Measurements from ENCODE around the gene CLCN4. TPM values are rescaled to one million over a fixed set of nuclear protein-coding genes. Genes with fewer than 3 reads are reported as not detected.

The CLCN4 gene
- polyA plus RNA-seq, 1 of the 3 experiments (the other 2 are of a cell fraction), result 1.1 TPM

DNA sequence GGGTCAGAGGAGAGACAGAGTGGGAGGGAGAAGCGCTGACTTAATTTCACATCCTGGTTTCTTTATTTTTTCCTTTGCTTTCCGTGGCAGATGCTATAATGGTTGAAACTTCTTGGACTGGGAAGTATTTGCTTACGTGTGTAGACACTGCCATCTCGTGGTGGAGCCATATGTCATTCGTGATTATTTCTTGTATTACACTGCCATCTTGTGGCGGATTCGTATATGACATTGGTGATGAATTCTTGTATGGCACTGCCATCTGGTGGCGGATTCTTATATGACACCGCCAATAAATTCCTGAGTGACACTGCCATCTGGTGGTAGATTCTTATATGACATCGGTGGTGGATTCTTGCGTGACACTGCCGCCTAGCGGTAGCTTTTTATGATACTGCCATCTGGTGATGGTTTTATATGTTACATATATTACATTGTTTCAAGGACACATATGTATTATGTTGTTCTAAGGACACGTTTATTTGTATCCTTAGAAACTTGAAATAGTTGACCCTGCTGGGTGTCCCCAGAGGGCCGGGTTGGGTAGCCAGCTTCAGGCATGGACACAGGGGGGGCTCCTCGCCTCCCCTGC is 37.3 kb upstream of the CLCN4 start:
- WGBS (ENCODE audit: low lambda C conversion rate), result 18% methylated on average over 16 of the region's 16 CpGs
- Histone ChIP-seq H3K9me2 (no peaks in the 10 kb centered on the region), H2AFZ (ENCODE audit: low read depth) (no peak overlapping the region), H3K9me3 (peaks cover 8% of the 10 kb centered on the region; the same call in 1 of the 2 replicates), H3K4me3 (ENCODE audit: low read depth in 2 of 2, low read length in 1 of 2) (no peak overlapping the region; a peak in 1 of 4 replicates), H3K27me3 (ENCODE audit: insufficient read depth) (no peaks in the 10 kb centered on the region), H3K27ac (ENCODE audit: low read depth in 2 of 2, low read length in 1 of 2) (no peak overlapping the region), H3F3A (replicated peaks; ENCODE audit: insufficient read depth) (peaks cover 14% of the 10 kb centered on the region), H3K36me3 (replicated peaks in 1 of 2; ENCODE audit: control insufficient read depth in 1 of 2, insufficient read depth in 2 of 2, low read length in 1 of 2) (peaks cover 0 to 29% of the 10 kb centered on the region in 2 experiments), H3K79me2 (ENCODE audit: insufficient read depth) (no peaks in the 10 kb centered on the region), H3K9ac (no peak overlapping the region), H4K20me1 (ENCODE audit: insufficient read depth) (peaks cover 3% of the 10 kb centered on the region; the same call in 1 of the 2 replicates), H3K4me2 (no peak overlapping the region), H3K4me1 (ENCODE audit: control insufficient read depth in 1 of 2, insufficient read depth in 2 of 2, low read depth in 1 of 2, low read length in 1 of 2) (no peaks in the 10 kb centered on the region)
- peak; percentile 76 for DNase-seq
- CTCF ChIA-PET, result interaction anchor here (0.6 to 3.9 kb wide), 71 partner anchors 9 to 1381 kb away, joined by 3 to 45 read pairs (median 4); partner anchors contain the start of gene CLCN4
- TF ChIP-seq RFX5 (IDR thresholded peaks at IDR 0.05; ENCODE audit: low read length) (peak; percentile 76; the same call in 1 of the 2 replicates), TCF12 (IDR thresholded peaks at IDR 0.05) (peak; percentile 64; the same call in 1 of the 2 replicates), GABPA (IDR thresholded peaks at IDR 0.05; ENCODE audit: low read depth) (no peak), RCOR1 (IDR thresholded peaks at IDR 0.05; ENCODE audit: low read length) (peak; percentile 27; the same call in 1 of the 2 replicates), JUND (IDR thresholded peaks at IDR 0.05) (no peak), RXRA (IDR thresholded peaks at IDR 0.05; ENCODE audit: borderline replicate concordance, low read depth) (no peak), FOXJ3 (CRISPR knock-in tag; IDR thresholded peaks at IDR 0.05) (no peak), SMC3 (IDR thresholded peaks at IDR 0.05; ENCODE audit: low read depth, low read length) (peak; percentile 99), MXI1 (IDR thresholded peaks at IDR 0.05; ENCODE audit: low read depth, low read length) (no peak), RAD21 (IDR thresholded peaks at IDR 0.05; ENCODE audit: low read length) (peak; percentile 97), MAX (IDR thresholded peaks at IDR 0.05; ENCODE audit: low read depth) (0 out of 2 replicates have a peak, but pooled peaks have one; percentile 32), GATA2 (CRISPR knock-in tag; IDR thresholded peaks at IDR 0.05) (no peak), YY1 (IDR thresholded peaks at IDR 0.05; ENCODE audit: low read depth) (peak; percentile 45; the same call in 1 of the 2 replicates), CHD2 (IDR thresholded peaks at IDR 0.05; ENCODE audit: low read length, partially characterized antibody) (peak; percentile 60), ELF1 (IDR thresholded peaks at IDR 0.05) (no peak), EP300 (IDR thresholded peaks at IDR 0.05; ENCODE audit: borderline replicate concordance in 1 of 2, low read depth in 1 of 2, low read length in 1 of 2) (peak in 1 of 2 experiments; percentile 42; a peak in 1 of 4 replicates), FOXM1 (IDR thresholded peaks at IDR 0.05; ENCODE audit: low read depth) (no peak), USF2 (IDR thresholded peaks at IDR 0.05; ENCODE audit: borderline replicate concordance, low read depth, low read length) (no peak), NRF1 (IDR thresholded peaks at IDR 0.05; ENCODE audit: low read depth, low read length) (peak; percentile 26; the same call in 1 of the 2 replicates), POLR2AphosphoS5 (IDR thresholded peaks at IDR 0.05; ENCODE audit: low read depth, low read length) (peak; percentile 30; the same call in 1 of the 2 replicates), NFIC (IDR thresholded peaks at IDR 0.05; ENCODE audit: borderline replicate concordance) (no peak; the same call in 1 of the 2 replicates)
- TF ChIP-seq, protein P1, sequence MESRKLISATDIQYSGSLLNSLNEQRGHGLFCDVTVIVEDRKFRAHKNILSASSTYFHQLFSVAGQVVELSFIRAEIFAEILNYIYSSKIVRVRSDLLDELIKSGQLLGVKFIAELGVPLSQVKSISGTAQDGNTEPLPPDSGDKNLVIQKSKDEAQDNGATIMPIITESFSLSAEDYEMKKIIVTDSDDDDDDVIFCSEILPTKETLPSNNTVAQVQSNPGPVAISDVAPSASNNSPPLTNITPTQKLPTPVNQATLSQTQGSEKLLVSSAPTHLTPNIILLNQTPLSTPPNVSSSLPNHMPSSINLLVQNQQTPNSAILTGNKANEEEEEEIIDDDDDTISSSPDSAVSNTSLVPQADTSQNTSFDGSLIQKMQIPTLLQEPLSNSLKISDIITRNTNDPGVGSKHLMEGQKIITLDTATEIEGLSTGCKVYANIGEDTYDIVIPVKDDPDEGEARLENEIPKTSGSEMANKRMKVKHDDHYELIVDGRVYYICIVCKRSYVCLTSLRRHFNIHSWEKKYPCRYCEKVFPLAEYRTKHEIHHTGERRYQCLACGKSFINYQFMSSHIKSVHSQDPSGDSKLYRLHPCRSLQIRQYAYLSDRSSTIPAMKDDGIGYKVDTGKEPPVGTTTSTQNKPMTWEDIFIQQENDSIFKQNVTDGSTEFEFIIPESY (IDR thresholded peaks at IDR 0.05; ENCODE audit: borderline replicate concordance, low read depth), result peak; percentile 90
- TF ChIP-seq, protein P2, sequence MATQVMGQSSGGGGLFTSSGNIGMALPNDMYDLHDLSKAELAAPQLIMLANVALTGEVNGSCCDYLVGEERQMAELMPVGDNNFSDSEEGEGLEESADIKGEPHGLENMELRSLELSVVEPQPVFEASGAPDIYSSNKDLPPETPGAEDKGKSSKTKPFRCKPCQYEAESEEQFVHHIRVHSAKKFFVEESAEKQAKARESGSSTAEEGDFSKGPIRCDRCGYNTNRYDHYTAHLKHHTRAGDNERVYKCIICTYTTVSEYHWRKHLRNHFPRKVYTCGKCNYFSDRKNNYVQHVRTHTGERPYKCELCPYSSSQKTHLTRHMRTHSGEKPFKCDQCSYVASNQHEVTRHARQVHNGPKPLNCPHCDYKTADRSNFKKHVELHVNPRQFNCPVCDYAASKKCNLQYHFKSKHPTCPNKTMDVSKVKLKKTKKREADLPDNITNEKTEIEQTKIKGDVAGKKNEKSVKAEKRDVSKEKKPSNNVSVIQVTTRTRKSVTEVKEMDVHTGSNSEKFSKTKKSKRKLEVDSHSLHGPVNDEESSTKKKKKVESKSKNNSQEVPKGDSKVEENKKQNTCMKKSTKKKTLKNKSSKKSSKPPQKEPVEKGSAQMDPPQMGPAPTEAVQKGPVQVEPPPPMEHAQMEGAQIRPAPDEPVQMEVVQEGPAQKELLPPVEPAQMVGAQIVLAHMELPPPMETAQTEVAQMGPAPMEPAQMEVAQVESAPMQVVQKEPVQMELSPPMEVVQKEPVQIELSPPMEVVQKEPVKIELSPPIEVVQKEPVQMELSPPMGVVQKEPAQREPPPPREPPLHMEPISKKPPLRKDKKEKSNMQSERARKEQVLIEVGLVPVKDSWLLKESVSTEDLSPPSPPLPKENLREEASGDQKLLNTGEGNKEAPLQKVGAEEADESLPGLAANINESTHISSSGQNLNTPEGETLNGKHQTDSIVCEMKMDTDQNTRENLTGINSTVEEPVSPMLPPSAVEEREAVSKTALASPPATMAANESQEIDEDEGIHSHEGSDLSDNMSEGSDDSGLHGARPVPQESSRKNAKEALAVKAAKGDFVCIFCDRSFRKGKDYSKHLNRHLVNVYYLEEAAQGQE (IDR thresholded peaks at IDR 0.05; ENCODE audit: low read depth, low read length), result no peak
- TF ChIP-seq, protein P3, sequence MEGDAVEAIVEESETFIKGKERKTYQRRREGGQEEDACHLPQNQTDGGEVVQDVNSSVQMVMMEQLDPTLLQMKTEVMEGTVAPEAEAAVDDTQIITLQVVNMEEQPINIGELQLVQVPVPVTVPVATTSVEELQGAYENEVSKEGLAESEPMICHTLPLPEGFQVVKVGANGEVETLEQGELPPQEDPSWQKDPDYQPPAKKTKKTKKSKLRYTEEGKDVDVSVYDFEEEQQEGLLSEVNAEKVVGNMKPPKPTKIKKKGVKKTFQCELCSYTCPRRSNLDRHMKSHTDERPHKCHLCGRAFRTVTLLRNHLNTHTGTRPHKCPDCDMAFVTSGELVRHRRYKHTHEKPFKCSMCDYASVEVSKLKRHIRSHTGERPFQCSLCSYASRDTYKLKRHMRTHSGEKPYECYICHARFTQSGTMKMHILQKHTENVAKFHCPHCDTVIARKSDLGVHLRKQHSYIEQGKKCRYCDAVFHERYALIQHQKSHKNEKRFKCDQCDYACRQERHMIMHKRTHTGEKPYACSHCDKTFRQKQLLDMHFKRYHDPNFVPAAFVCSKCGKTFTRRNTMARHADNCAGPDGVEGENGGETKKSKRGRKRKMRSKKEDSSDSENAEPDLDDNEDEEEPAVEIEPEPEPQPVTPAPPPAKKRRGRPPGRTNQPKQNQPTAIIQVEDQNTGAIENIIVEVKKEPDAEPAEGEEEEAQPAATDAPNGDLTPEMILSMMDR (IDR thresholded peaks at IDR 0.05), result peak; percentile 100
- POLR2A ChIA-PET, result no interaction called here

Measured in SK-N-SH (cell line).